GM12873 (cell line): ENCODE results near the gene BST1.

ENCODE experiments used
- CTCF ChIP-seq: IDR thresholded peaks from 2 replicates; pipeline ENCODE4 v1.5.1; 2012; ENCODE audit warnings: low read depth, mild to moderate bottlenecking, moderate library complexity, low read length, control low read depth; ENCODE audit not compliant: insufficient read depth; ENCODE audit errors: missing control alignments

BST1 gene

GRCh38 chr4:15757054-15757453, 54.2 kb downstream of the BST1 start:
- TF ChIP-seq CTCF, result no peak

- TF ChIP-seq CTCF, result no peak
Measured at GRCh38 chr4:15758294-15758693, 55.4 kb downstream of the BST1 start.

- no peak for TF ChIP-seq CTCF
Measured at GRCh38 chr4:15765391-15765790, 62.5 kb downstream of the BST1 start.

- no peak for TF ChIP-seq CTCF
Measured at GRCh38 chr4:15765910-15766697, 63.2 kb downstream of the BST1 start.

- no peak for TF ChIP-seq CTCF
Measured at GRCh38 chr4:15766821-15767220, 64.0 kb downstream of the BST1 start.

- no peak for TF ChIP-seq CTCF
Measured at GRCh38 chr4:15769202-15769601, 66.3 kb downstream of the BST1 start.

GRCh38 chr4:15771216-15772058, 68.6 kb downstream of the BST1 start:
- TF ChIP-seq CTCF, result no peak
